Midbrain (tissue), 1 donor: ENCODE data around the gene HSD17B8.
"Not testable (repeated sequence)": the region's sequence is repeated elsewhere in the genome, so short reads cannot be mapped to it uniquely, and the experiment has no call there.

Experiments
- DNase-seq: peaks from one replicate; lab custom pipeline; 2025; lab: John Stamatoyannopoulos, UW

Gene HSD17B8

GRCh38 chr6:33206027-33206863 is 1.8 kb downstream of the HSD17B8 start:
- DNase-seq: no peak

- no peak for DNase-seq
These were observed 2.6 kb downstream of the HSD17B8 start for GRCh38 chr6:33206864-33207551.

GRCh38 chr6:33207552-33208090 is 3.2 kb downstream of the HSD17B8 start:
- DNase-seq: no peak

GRCh38 chr6:33208091-33208967 is 3.9 kb downstream of the HSD17B8 start, which contains the start of gene RING1:
Gene RING1, plus strand, starts transcription at chr6:33208500. Its CDS starts 323 bp downstream, at chr6:33208823.
- peak; percentile 90 for DNase-seq

GRCh38 chr6:33209856-33210255 is 5.4 kb downstream of the HSD17B8 start:
- no peak for DNase-seq

GRCh38 chr6:33211136-33211535 is 6.7 kb downstream of the HSD17B8 start:
- no peak for DNase-seq

GRCh38 chr6:33211666-33212422 is 7.4 kb downstream of the HSD17B8 start:
- no peak for DNase-seq

- DNase-seq: no peak
These were observed 8.4 kb downstream of the HSD17B8 start for GRCh38 chr6:33212857-33213165.

GRCh38 chr6:33213166-33213988 is 8.9 kb downstream of the HSD17B8 start:
- peak; percentile 19 for DNase-seq

- DNase-seq: no peak
These were observed 9.5 kb downstream of the HSD17B8 start for GRCh38 chr6:33213989-33214335.

- no peak for DNase-seq
These were observed 11.0 kb downstream of the HSD17B8 start for GRCh38 chr6:33215271-33216116.

- DNase-seq: no peak
These were observed 11.7 kb downstream of the HSD17B8 start for GRCh38 chr6:33216117-33216649.

GRCh38 chr6:33217246-33217645 is 12.8 kb downstream of the HSD17B8 start:
- no peak for DNase-seq

- DNase-seq: no peak
These were observed 13.2 kb downstream of the HSD17B8 start for GRCh38 chr6:33217681-33218080.

- DNase-seq: not testable (repeated sequence)
These were observed 22.2 kb downstream of the HSD17B8 start for GRCh38 chr6:33226503-33227120.

GRCh38 chr6:33235221-33235634 is 30.8 kb downstream of the HSD17B8 start:
- no peak for DNase-seq

GRCh38 chr6:33236328-33236727 is 31.9 kb downstream of the HSD17B8 start:
- DNase-seq: no peak

- no peak for DNase-seq
These were observed 32.4 kb downstream of the HSD17B8 start for GRCh38 chr6:33236852-33237251.

- no peak for DNase-seq
These were observed 33.3 kb downstream of the HSD17B8 start for GRCh38 chr6:33237741-33238140.
